Endothelial cell of umbilical vein (primary cell): Measurements from ENCODE around the gene MS4A7. TPM values are rescaled to one million over a fixed set of nuclear protein-coding genes. Genes with fewer than 3 reads are reported as not detected.

Source experiments
- BruUV-seq: library from RNA; stranded (reverse); fragments of 400-500 nt; replicated peaks from 2 replicates; lab custom pipeline; 2021; lab: Mats Ljungman, UMichigan
- CTCF ChIA-PET: fragments of 300-600, 350-600 bp; sonication (Branson Sonifier 250); formaldehyde crosslinking; loops from one replicate; lab custom pipeline; 2021; ENCODE audit warnings: antibody characterized with exemption, inconsistent platforms; lab: Charles Lee
- POLR2A ChIA-PET: fragments of 300-600, 350-600 bp; sonication (Branson Sonifier 250); formaldehyde crosslinking; loops from one replicate; lab custom pipeline; 2021; ENCODE audit warnings: antibody characterized with exemption, inconsistent platforms; lab: Charles Lee
- DNase-seq: peaks from one replicate; pipeline ENCODE4 v3.0.0-alpha.2; 2011; ENCODE audit warnings: low read depth, low spot score
- FAIRE-seq: peaks from 2 replicates; lab custom pipeline; 2011; peaks lifted over from hg19 to GRCh38; lab: Jason Lieb, UNC
- H2AFZ ChIP-seq: 2 replicates; pipeline ENCODE4 v1.6.0; 2012; ENCODE audit warnings: low read depth, low read length, control low read depth, inconsistent platforms
- H3K27ac ChIP-seq: 2 replicates; pipeline ENCODE4 v1.5.1; 2011; ENCODE audit warnings: low read depth, mild to moderate bottlenecking, control low read depth, low read length, moderate library complexity; ENCODE audit not compliant: insufficient read depth
- H3K27me3 ChIP-seq, 2 experiments: 2 replicates each; pipeline versions ENCODE4 v1.6.0 to v1.6.1; 2011; ENCODE audit warnings: low read length in 2 of 2, mixed read lengths in 1 of 2; ENCODE audit not compliant: control insufficient read depth in 2 of 2, insufficient read depth in 2 of 2
- H3K36me3 ChIP-seq, 2 experiments: 2 replicates in 1 of 2; 3 replicates in 1 of 2; pipeline ENCODE4 v1.5.1; 2011; ENCODE audit warnings: low read length in 2 of 2, mild to moderate bottlenecking in 1 of 2, moderate library complexity in 1 of 2; ENCODE audit not compliant: control insufficient read depth in 2 of 2, insufficient read depth in 2 of 2; ENCODE audit errors: extremely low read depth in 1 of 2
- H3K4me1 ChIP-seq: 3 replicates; pipeline ENCODE4 v1.5.1; 2011; ENCODE audit warnings: mild to moderate bottlenecking, low read length; ENCODE audit not compliant: control insufficient read depth, insufficient read depth; ENCODE audit errors: extremely low read depth
- H3K4me2 ChIP-seq: 2 replicates; pipeline ENCODE4 v1.6.1; 2011; ENCODE audit warnings: low read length, control low read depth, mixed read lengths; ENCODE audit not compliant: insufficient read depth
- H3K4me3 ChIP-seq, 3 experiments: fragments of 200-600 bp in 1 of 3; sonication (generic), shearing (Covaris generic) in 1 of 3; replicated peaks in 1 of 3; 2 replicates each; pipeline ENCODE4 v1.5.1; 2011 to 2016; ENCODE audit warnings: control low read depth in 3 of 3, low read length in 3 of 3, mild to moderate bottlenecking in 2 of 3, inconsistent platforms in 1 of 3, low read depth in 1 of 3, moderate library complexity in 1 of 3; ENCODE audit not compliant: insufficient read depth in 1 of 3
- H3K79me2 ChIP-seq: 2 replicates; pipeline ENCODE4 v1.6.0; 2012; ENCODE audit warnings: low read length, inconsistent platforms; ENCODE audit not compliant: control insufficient read depth, insufficient read depth
- H3K9ac ChIP-seq: replicated peaks from 2 replicates; pipeline ENCODE3; 2011; ENCODE audit warnings: low read length, control low read depth; ENCODE audit not compliant: insufficient read depth; ENCODE audit errors: extremely low read depth
- H3K9me1 ChIP-seq: replicated peaks from 3 replicates; pipeline ENCODE4 v1.6.0; 2011; ENCODE audit warnings: mild to moderate bottlenecking, low read length; ENCODE audit not compliant: control insufficient read depth, insufficient read depth; ENCODE audit errors: extremely low read depth
- H3K9me3 ChIP-seq: replicated peaks from 2 replicates; pipeline ENCODE4 v1.5.1; 2012; ENCODE audit warnings: low read length, inconsistent platforms; ENCODE audit not compliant: control insufficient read depth, insufficient read depth
- H4K20me1 ChIP-seq: replicated peaks from 2 replicates; pipeline ENCODE3; 2011; ENCODE audit warnings: mild to moderate bottlenecking, low read length; ENCODE audit not compliant: control insufficient read depth, insufficient read depth; ENCODE audit errors: extremely low read depth
- CTCF ChIP-seq, 2 donors: IDR thresholded peaks; 1 replicate in 1 of 2; 2 replicates in 1 of 2; pipeline ENCODE4 v1.5.1; 2011; ENCODE audit warnings: low read length in 2 of 2, mild to moderate bottlenecking in 2 of 2, moderate library complexity in 2 of 2, control low read depth in 1 of 2, inconsistent platforms in 1 of 2, low read depth in 1 of 2; ENCODE audit not compliant: insufficient read depth in 1 of 2; ENCODE audit errors: extremely low read depth in 1 of 2
- FOS ChIP-seq: IDR thresholded peaks from 2 replicates; pipeline ENCODE4 v1.6.1; 2011; ENCODE audit warnings: mild to moderate bottlenecking, low read length, moderate library complexity, borderline replicate concordance; ENCODE audit not compliant: insufficient read depth
- GATA2 ChIP-seq: IDR thresholded peaks from 2 replicates; pipeline ENCODE4 v1.7.0; 2011; ENCODE audit warnings: low read depth, mild to moderate bottlenecking, moderate library complexity, mixed read lengths, low read length; ENCODE audit not compliant: insufficient read length, insufficient read depth
- JUN ChIP-seq: IDR thresholded peaks from 2 replicates; pipeline ENCODE4 v1.6.1; 2011; ENCODE audit warnings: borderline replicate concordance, low read depth; ENCODE audit not compliant: insufficient read length, insufficient read depth
- POLR2A ChIP-seq: IDR thresholded peaks from 2 replicates; pipeline ENCODE4 v1.6.1; 2012; ENCODE audit warnings: low read depth, mild to moderate bottlenecking, control low read depth, low read length
- dilution Hi-C: fragments of 300-500 bp; cut with MboI; formaldehyde crosslinking; loops from one replicate; pipeline ENCODE4 v1.15.0; 2019; ENCODE audit warnings: low sequenced_read_pairs; ENCODE audit not compliant: extremely low pct_ligation_motif_present
- intact Hi-C: fragments of 100-400 bp; cut with micrococcal nuclease; formaldehyde crosslinking; loops from one replicate; pipeline ENCODE4 v1.10.0; 2022
- polyA plus RNA-seq, 4 experiments: library from polyadenylated mRNA; depleted of rRNA in 3 of 4; stranded (reverse) in 3 of 4; unstranded in 1 of 4; fragments of >200 nt; gene quantifications; 2 replicates each; pipeline versions ENCODE4 v1.2.1 to v1.2.3, GENCODE V29; 2011 to 2012; ENCODE audit warnings: missing spikeins in 1 of 4
- total RNA-seq: library from RNA; stranded (reverse); gene quantifications from 2 replicates; pipeline ENCODE4 v1.2.3, GENCODE V29; 2021
- TF ChIP-seq, protein P1 (sequence below): IDR thresholded peaks from 2 replicates; pipeline ENCODE4 v1.6.1; 2011; ENCODE audit not compliant: insufficient read depth, insufficient read length

Gene MS4A7
- total and polyA plus RNA-seq, 2 donors (not counting 3 experiments of a cell fraction or from before 2014, with no cell fraction given): 0.04 TPM; not detected in 1

GRCh38 chr11:60371854-60372253 lies 6.5 kb upstream of the MS4A7 start:
- no peak for DNase-seq
- no peaks in the 10 kb centered on the region for H3K9me1 ChIP-seq
- H3K4me3 ChIP-seq: no peak overlapping the region
- no peaks in the 10 kb centered on the region for H4K20me1 ChIP-seq
- H3K27ac ChIP-seq: no peak overlapping the region
- H3K27me3 ChIP-seq: peaks cover 3 to 6% of the 10 kb centered on the region in 2 experiments
- ChIA-PET CTCF (interaction anchor here (1.9 to 3.4 kb wide), 2 partner anchors 9 to 38 kb away, joined by 6 to 25 read pairs; no protein-coding TSS in a partner anchor), POLR2A (no interaction called here)
- H3K79me2 ChIP-seq: no peaks in the 10 kb centered on the region
- no peaks in the 10 kb centered on the region for H3K36me3 ChIP-seq
- no peaks in the 10 kb centered on the region for H3K9me3 ChIP-seq
- H2AFZ ChIP-seq: no peak overlapping the region
- no peak overlapping the region for H3K4me2 ChIP-seq
- intact Hi-C loops (loop anchor here (2.0 kb wide), 1 partner anchor 203 kb away; no protein-coding TSS in a partner anchor), dilution Hi-C loops (no loop called here)
- no peak overlapping the region for H3K9ac ChIP-seq
- no peak for TF ChIP-seq JUN
- TF ChIP-seq FOS: no peak
- TF ChIP-seq, protein P1, sequence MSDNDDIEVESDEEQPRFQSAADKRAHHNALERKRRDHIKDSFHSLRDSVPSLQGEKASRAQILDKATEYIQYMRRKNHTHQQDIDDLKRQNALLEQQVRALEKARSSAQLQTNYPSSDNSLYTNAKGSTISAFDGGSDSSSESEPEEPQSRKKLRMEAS: no peak
- no peak for TF ChIP-seq GATA2
- no peak for TF ChIP-seq CTCF (IDR thresholded peaks at IDR 0.05; ENCODE audit: extremely low read depth in 1 of 2, insufficient read depth in 1 of 2, low read depth in 1 of 2, low read length in 2 of 2)
- no peak for TF ChIP-seq POLR2A
- BruUV-seq: no TSS peak
- H3K4me1 ChIP-seq: peaks cover 16% of the 10 kb centered on the region
- no peak for FAIRE-seq
